HPDE6-E6E7 (cell line): Measurements from ENCODE around the gene MARS1.

Source experiments
- DNase-seq: peaks from one replicate; pipeline ENCODE4 v3.0.0; 2011; ENCODE audit warnings: missing footprints; ENCODE audit errors: extremely low spot score

MARS1 gene

GRCh38 chr12:57456737-57457490, 31.0 kb upstream of the MARS1 start:
- DNase-seq = no peak

- no peak for DNase-seq
Measured at GRCh38 chr12:57458665-57459054, 29.2 kb upstream of the MARS1 start.

GRCh38 chr12:57459055-57459749, 28.7 kb upstream of the MARS1 start:
- DNase-seq = peak; percentile 77

- DNase-seq = no peak
Measured at GRCh38 chr12:57459750-57460467, 28.0 kb upstream of the MARS1 start, which contains the start of gene GLI1. Gene GLI1 (plus strand): TSS chr12:57459785. CDS start chr12:57463692, 3,907 bp downstream.

GRCh38 chr12:57460468-57460784, 27.4 kb upstream of the MARS1 start:
- DNase-seq = no peak

GRCh38 chr12:57460841-57461275, 27.0 kb upstream of the MARS1 start:
- DNase-seq = no peak

GRCh38 chr12:57461276-57461916, 26.5 kb upstream of the MARS1 start:
- DNase-seq = no peak

- no peak for DNase-seq
Measured at GRCh38 chr12:57461917-57462250, 26.0 kb upstream of the MARS1 start.

GRCh38 chr12:57462251-57462911, 25.5 kb upstream of the MARS1 start:
- DNase-seq = peak; percentile 95

GRCh38 chr12:57462912-57463253, 25.0 kb upstream of the MARS1 start:
- DNase-seq = no peak

GRCh38 chr12:57464569-57464968, 23.3 kb upstream of the MARS1 start:
- DNase-seq = no peak

- no peak for DNase-seq
Measured at GRCh38 chr12:57465030-57465746, 22.7 kb upstream of the MARS1 start.

GRCh38 chr12:57465747-57466505, 21.9 kb upstream of the MARS1 start:
- DNase-seq = no peak

- no peak for DNase-seq
Measured at GRCh38 chr12:57467212-57467874, 20.5 kb upstream of the MARS1 start.

GRCh38 chr12:57467915-57468314, 20.0 kb upstream of the MARS1 start:
- no peak for DNase-seq

- DNase-seq = no peak
Measured at GRCh38 chr12:57469296-57470164, 18.3 kb upstream of the MARS1 start.

- DNase-seq = no peak
Measured at GRCh38 chr12:57470286-57470969, 17.4 kb upstream of the MARS1 start.

- no peak for DNase-seq
Measured at GRCh38 chr12:57470970-57471656, 16.8 kb upstream of the MARS1 start.
